ENCODE results near the gene LDLRAD3.
"Not testable (repeated sequence)": the region's sequence is repeated elsewhere in the genome, so short reads cannot be mapped to it uniquely, and the experiment has no call there.

Gene LDLRAD3

GRCh38 chr11:35995681-35996271 lies 51.9 kb downstream of the LDLRAD3 start:
- DNase-seq (ENCODE audit: low read depth) = no peak

- no peak for DNase-seq (ENCODE audit: low read depth)
Observed at GRCh38 chr11:35997902-35998520, 54.1 kb downstream of the LDLRAD3 start.

GRCh38 chr11:35998634-35999033 lies 54.8 kb downstream of the LDLRAD3 start:
- no peak for DNase-seq (ENCODE audit: low read depth)

DNA sequence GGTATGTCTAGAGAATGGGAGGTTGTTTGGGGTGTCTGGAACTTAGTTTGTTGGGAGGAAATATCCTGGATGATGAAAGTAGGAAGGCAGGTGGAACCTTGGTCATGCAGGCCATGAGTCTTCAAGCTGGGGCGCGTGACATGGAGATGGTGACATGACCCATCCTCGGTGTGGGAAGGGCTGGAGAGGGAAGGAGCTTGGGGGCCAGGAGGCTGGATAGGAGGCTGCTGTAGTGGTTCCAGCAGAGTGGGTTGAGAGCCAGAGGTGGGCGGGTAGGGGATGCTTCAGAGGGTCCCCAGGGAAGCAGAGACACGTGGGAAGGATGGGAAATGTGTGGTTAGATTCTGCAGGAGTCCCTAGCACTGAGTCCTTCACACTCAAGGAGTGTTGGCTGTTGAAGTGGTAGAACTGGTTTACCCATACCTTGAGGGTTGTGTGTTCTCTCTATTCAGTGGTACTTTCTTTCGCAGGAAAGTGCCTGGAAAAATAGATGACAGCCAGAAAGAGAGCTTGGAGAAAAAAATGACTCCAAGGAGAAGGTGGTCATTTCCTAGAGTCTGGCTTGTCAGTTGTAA lies 56.8 kb downstream of the LDLRAD3 start:
- DNase-seq (ENCODE audit: low read depth) = no peak

GRCh38 chr11:36002196-36002595 lies 58.3 kb downstream of the LDLRAD3 start:
- no peak for DNase-seq (ENCODE audit: low read depth)

DNA sequence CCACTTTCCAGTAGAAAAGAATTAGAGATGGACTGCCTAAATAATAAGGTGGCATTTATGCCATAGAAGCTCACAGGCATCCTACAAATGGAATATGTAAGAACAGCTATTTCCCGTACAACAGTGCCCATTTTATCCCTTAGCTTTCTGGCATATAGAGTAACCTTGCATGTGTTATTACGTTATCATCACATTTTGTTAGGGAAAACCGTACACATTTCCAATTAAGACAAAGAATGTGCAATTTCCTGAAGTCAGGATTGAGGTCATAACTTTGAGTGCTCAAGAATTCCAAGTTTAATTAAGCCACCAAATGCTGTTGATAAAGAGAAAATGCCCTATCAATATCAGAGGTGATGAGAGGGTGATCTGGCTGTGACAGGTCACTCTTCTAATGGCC lies 58.9 kb downstream of the LDLRAD3 start:
- DNase-seq (ENCODE audit: low read depth) = no peak

GRCh38 chr11:36006556-36006955 lies 62.7 kb downstream of the LDLRAD3 start:
- DNase-seq (ENCODE audit: low read depth) = no peak

DNA sequence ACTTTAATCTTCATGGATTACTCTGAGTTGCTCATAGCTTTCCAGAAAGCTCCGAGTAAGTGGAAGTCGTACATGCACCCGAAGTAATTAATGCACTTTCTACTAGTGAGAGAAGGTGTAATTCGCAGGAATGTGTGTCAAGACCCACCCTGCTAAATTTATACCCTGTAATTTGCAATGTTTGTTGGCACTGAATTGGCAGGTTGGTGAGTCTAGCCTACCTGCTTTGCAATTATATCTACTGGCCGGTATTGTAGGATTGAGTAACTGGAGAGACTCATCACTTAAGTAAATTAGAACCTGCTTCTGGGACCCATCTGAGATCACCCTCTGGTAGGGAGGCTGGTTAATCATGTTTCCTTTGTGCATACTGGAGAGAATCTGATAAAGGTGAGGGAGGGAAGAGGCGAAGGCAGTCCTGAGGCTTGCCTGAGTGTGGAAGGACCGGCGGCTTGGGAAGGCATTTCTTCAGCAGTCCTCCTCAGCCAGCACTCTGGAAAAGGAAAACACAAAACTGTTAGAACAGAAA lies 63.3 kb downstream of the LDLRAD3 start:
- DNase-seq (ENCODE audit: low read depth) = no peak

DNA sequence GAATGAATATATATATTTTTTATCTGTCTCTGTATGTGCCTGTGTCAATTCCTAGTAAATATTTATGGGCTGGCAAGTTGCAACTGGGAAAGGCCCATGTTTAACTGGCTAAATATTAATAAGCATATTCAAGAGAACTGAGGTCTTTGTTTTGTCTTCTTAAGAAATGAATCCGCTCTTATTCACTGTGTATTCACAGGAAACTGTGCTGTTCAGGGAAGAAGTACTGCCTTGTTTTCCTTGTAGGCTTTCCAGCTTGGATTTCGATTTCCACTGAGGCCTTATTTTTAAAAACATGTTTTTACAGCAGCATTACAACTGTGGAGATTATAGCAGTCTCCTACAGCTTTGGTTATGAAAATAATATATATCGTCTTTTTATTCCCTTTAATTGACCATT lies 64.7 kb downstream of the LDLRAD3 start:
- no peak for DNase-seq (ENCODE audit: low read depth)

- peak; percentile 82 for DNase-seq (ENCODE audit: low read depth)
Observed at GRCh38 chr11:36009473-36009872, 65.6 kb downstream of the LDLRAD3 start.

DNA sequence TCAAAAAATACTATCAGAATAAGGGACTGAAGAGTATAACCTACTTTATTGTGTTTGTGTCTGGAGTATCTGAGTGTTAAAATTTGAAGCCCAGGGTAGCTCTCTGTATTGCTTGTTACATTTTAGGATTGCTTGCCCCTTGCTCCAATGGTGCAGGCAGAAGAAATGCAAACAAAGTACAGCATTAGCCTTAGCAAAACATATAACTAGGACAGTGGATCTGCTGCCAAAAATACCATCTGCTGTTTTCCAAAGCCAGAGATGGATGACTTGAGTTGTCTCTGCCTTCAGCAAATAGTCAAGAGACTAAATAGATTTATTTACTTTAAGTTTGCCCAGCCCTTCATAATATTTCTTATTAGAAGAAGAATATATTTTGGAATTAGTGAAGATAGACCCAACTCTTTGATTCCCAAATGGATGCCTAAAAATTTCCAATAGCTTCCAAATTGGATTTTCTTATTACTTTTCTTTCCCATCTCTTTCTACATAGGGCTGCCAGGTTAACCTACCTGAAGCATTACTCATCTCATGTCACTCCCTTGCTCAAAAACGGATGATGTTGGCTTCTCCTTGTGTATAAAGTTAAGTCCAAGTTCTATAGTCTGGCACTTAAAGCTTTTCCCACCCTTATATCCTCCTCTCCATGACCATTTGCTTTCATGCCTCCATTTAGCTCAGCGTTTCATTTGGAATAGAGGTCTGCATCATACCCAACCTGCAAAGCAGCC lies 66.3 kb downstream of the LDLRAD3 start:
- peak; percentile 64 for DNase-seq (ENCODE audit: low read depth)

GRCh38 chr11:36011574-36011973 lies 67.7 kb downstream of the LDLRAD3 start:
- DNase-seq (ENCODE audit: low read depth) = no peak

- DNase-seq (ENCODE audit: low read depth) = peak; percentile 63
Observed at GRCh38 chr11:36012455-36012854, 68.6 kb downstream of the LDLRAD3 start.

DNA sequence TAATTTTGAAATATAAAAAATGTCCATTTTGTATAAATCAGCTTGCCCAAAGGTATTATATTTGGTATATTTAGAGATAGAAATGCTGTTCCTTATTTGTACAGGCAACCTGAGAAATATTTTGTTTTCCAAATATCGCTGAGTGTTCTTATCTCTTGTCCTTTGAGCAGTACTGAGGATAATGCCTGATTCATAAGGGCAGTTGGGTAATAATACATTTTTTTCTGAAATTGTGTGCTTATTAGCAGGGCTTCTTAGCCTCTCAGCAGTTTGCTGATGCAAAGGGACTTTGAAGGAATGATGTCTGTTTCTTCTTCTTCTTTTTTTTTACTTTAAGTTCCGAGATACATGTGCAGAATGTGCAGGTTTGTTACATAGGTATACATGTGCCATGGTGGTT lies 69.1 kb downstream of the LDLRAD3 start:
- DNase-seq (ENCODE audit: low read depth) = no peak

GRCh38 chr11:36013446-36013845 lies 69.6 kb downstream of the LDLRAD3 start:
- not testable (repeated sequence) for DNase-seq (ENCODE audit: low read depth)

DNA sequence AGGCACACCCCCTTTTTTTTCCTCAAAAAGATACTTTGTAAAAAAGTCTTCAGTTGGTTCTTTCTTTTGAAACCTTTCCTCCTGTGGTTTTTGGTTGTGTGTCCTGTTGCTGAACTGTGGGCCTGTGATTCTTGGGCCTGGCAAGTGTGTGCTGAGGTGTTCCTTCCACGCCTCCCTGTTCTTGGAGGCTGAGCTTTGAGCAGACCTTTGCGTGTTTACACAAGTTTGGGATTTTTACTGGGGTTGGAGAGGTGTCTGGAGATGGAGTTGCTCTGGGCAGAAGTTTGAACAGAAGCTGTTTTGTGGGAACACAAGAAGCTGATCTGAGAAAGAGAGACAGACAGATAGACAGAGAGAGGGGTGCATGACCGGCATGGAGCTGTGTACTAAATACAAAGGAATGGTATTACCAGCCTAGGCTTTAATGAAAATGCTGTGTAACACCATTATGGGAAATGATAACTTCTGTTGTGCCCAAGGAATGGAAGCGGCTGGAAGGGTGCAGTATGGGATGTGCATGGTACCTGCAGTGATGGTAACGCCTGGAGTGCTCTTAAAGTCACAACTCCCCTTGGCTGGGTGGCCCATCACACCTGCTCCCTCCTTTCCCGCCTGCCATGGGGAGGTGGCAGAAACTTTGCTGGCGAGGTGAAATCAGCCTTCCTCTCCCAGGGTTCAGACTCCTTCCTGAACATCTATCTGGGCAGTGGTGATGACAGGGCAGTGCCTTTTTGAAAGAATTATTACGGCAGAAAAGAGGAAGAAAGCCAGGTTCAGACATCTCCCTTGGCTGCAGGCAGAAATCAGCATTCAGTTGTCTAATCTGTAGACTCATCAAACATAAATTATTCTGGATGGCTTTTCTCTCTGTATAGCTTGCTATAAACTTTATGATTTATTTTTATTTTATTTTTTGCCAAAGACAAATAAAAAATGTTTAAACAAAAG lies 70.4 kb downstream of the LDLRAD3 start:
- no peak for DNase-seq (ENCODE audit: low read depth)

GRCh38 chr11:36014898-36015665 lies 71.2 kb downstream of the LDLRAD3 start:
- no peak for DNase-seq (ENCODE audit: low read depth)

DNA sequence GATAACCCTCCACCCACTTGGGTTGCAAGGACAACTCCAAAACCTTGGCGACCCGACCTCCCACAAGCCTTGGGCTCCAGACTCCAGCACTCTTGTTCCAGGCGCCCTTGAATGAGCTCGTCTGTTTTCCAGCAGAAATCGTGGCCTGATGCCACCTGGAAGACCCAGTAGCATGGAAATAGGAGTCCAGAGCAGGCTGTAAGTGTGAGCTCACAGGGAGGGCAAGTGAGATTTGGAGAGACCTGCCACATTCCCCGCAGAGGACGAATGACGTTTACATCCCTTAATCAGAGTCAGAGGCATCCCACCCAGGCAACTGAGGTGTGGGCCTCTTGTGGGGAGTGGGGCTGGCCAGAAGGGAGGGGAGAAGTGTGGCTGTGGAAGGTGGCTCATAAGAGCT lies 71.9 kb downstream of the LDLRAD3 start:
- DNase-seq (ENCODE audit: low read depth) = no peak

GRCh38 chr11:36016263-36016662 lies 72.4 kb downstream of the LDLRAD3 start:
- DNase-seq (ENCODE audit: low read depth) = no peak

GRCh38 chr11:36016709-36017108 lies 72.8 kb downstream of the LDLRAD3 start:
- DNase-seq (ENCODE audit: low read depth) = no peak

GRCh38 chr11:36019005-36019596 lies 75.2 kb downstream of the LDLRAD3 start:
- DNase-seq (ENCODE audit: low read depth) = no peak
